Liver (tissue), 3 donors: Measurements from ENCODE around the gene ERC2.

Experiments used
- ATF3 ChIP-seq: IDR thresholded peaks from 2 replicates; pipeline ENCODE4 v1.6.1; 2016; ENCODE audit warnings: antibody characterized with exemption
- GABPA ChIP-seq, 2 donors: IDR thresholded peaks in 1 of 2; conservative IDR thresholded peaks in 1 of 2; 2 replicates each; pipeline ENCODE4 v1.6.1; 2016; ENCODE audit warnings: antibody characterized with exemption in 2 of 2, mild to moderate bottlenecking in 1 of 2, moderate library complexity in 1 of 2
- RAD21 ChIP-seq, 2 donors: IDR thresholded peaks; 2 replicates each; pipeline ENCODE4 v1.6.1; 2016; ENCODE audit warnings: antibody characterized with exemption in 2 of 2, mild to moderate bottlenecking in 2 of 2
- TAF1 ChIP-seq: conservative IDR thresholded peaks from 2 replicates; pipeline ENCODE4 v1.6.1; 2016; ENCODE audit warnings: antibody characterized with exemption, mild to moderate bottlenecking
- YY1 ChIP-seq: IDR thresholded peaks from 2 replicates; pipeline ENCODE4 v1.6.1; 2016; ENCODE audit warnings: antibody characterized with exemption, mild to moderate bottlenecking
- TF ChIP-seq, protein P1 (sequence below): fragments of 150-350 bp; IDR thresholded peaks from 2 replicates; pipeline ENCODE4 v1.5.1; 2017; ENCODE audit warnings: improper control_type of control experiment, low read depth, low read length; ENCODE audit not compliant: missing input control
- TF ChIP-seq, protein P2 (sequence below): IDR thresholded peaks from 2 replicates; pipeline ENCODE4 v1.6.1; 2016; ENCODE audit warnings: antibody characterized with exemption
- TF ChIP-seq, protein P3 (sequence below): IDR thresholded peaks from 2 replicates; pipeline ENCODE4 v1.6.1; 2016; ENCODE audit warnings: antibody characterized with exemption
- donor health status: healthy.
- donor health status: healthy.

DNA sequence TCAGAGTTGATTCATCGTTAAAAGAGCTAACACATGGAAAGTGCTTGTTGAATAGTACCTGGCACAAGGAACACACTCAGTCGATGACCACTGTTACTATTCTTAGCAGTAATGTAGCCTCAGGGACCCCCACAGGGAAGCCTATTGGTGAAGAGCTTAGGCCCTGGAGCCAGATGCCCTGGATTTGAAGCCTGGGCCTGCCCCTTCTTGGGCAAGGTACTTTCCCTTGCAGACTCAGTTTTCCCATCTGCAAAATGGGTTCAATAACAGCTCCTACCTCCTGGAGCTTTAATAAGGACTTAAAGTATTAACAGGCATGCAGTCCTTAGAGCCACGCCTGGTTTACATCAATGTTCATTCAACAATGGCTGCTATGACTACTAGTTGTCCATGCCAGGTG is 884.2 kb downstream of the ERC2 start:
- TF ChIP-seq, protein P1, sequence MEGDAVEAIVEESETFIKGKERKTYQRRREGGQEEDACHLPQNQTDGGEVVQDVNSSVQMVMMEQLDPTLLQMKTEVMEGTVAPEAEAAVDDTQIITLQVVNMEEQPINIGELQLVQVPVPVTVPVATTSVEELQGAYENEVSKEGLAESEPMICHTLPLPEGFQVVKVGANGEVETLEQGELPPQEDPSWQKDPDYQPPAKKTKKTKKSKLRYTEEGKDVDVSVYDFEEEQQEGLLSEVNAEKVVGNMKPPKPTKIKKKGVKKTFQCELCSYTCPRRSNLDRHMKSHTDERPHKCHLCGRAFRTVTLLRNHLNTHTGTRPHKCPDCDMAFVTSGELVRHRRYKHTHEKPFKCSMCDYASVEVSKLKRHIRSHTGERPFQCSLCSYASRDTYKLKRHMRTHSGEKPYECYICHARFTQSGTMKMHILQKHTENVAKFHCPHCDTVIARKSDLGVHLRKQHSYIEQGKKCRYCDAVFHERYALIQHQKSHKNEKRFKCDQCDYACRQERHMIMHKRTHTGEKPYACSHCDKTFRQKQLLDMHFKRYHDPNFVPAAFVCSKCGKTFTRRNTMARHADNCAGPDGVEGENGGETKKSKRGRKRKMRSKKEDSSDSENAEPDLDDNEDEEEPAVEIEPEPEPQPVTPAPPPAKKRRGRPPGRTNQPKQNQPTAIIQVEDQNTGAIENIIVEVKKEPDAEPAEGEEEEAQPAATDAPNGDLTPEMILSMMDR = no peak
- TF ChIP-seq ATF3 (no peak), YY1 (no peak), RAD21 (IDR thresholded peaks at IDR 0.05) (no peak), TAF1 (no peak), GABPA (IDR thresholded peaks at IDR 0.05 in 1 of 2, conservative IDR thresholded peaks at IDR 0.05 in 1 of 2) (no peak)
- TF ChIP-seq, protein P2, sequence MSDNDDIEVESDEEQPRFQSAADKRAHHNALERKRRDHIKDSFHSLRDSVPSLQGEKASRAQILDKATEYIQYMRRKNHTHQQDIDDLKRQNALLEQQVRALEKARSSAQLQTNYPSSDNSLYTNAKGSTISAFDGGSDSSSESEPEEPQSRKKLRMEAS = no peak
- TF ChIP-seq, protein P3, sequence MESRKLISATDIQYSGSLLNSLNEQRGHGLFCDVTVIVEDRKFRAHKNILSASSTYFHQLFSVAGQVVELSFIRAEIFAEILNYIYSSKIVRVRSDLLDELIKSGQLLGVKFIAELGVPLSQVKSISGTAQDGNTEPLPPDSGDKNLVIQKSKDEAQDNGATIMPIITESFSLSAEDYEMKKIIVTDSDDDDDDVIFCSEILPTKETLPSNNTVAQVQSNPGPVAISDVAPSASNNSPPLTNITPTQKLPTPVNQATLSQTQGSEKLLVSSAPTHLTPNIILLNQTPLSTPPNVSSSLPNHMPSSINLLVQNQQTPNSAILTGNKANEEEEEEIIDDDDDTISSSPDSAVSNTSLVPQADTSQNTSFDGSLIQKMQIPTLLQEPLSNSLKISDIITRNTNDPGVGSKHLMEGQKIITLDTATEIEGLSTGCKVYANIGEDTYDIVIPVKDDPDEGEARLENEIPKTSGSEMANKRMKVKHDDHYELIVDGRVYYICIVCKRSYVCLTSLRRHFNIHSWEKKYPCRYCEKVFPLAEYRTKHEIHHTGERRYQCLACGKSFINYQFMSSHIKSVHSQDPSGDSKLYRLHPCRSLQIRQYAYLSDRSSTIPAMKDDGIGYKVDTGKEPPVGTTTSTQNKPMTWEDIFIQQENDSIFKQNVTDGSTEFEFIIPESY = no peak
